Sigmoid colon (tissue), 4 donors: ENCODE data around the gene SLC28A2.

Experiments
- CTCF ChIP-seq, 4 experiments: fragments of 450-650 bp in 3 of 4; fragments of 200-600 bp in 1 of 4; IDR thresholded peaks; one replicate each; pipeline ENCODE4 v1.5.1; 2016 to 2019; ENCODE audit warnings: antibody characterized with exemption in 4 of 4, mild to moderate bottlenecking in 3 of 4, moderate library complexity in 2 of 4
- EP300 ChIP-seq, 4 donors: sonication (generic); formaldehyde crosslinking; IDR thresholded peaks; one replicate each; pipeline ENCODE4 v1.6.1; 2017; ENCODE audit warnings: antibody characterized with exemption in 4 of 4
- POLR2A ChIP-seq, 2 donors: fragments of 450-650 bp; IDR thresholded peaks; one replicate each; pipeline ENCODE4 v1.6.1; 2016; ENCODE audit warnings: antibody characterized with exemption in 2 of 2, mild to moderate bottlenecking in 2 of 2, moderate library complexity in 2 of 2
- POLR2AphosphoS5 ChIP-seq, 4 donors: sonication (generic); formaldehyde crosslinking; IDR thresholded peaks; one replicate each; pipeline ENCODE4 v1.6.1; 2017; ENCODE audit warnings: antibody characterized with exemption in 4 of 4

GRCh38 chr15:45307230-45307924, 55.3 kb downstream of the SLC28A2 start:
- TF ChIP-seq POLR2A (IDR thresholded peaks at IDR 0.05) (no peak), POLR2AphosphoS5 (IDR thresholded peaks at IDR 0.05) (no peak), CTCF (IDR thresholded peaks at IDR 0.05) (peak; percentile 17 to 51 (median 45)), EP300 (IDR thresholded peaks at IDR 0.05) (no peak)
